PC-9 (cell line): ENCODE results near the gene NIPSNAP2. TPM values are rescaled to one million over a fixed set of nuclear protein-coding genes. Genes with fewer than 3 reads are reported as not detected.
"Not testable (repeated sequence)": the region's sequence is repeated elsewhere in the genome, so short reads cannot be mapped to it uniquely, and the experiment has no call there.

Source experiments
- BruUV-seq: library from RNA; stranded (reverse); fragments of 400-500 nt; replicated peaks from 2 replicates; lab custom pipeline; 2021; lab: Mats Ljungman, UMichigan
- CTCF ChIA-PET: fragments of 300-600 bp; sonication (Branson Sonifier 250); formaldehyde crosslinking; loops from one replicate; lab custom pipeline; 2022; ENCODE audit warnings: antibody characterized with exemption; lab: Charles Lee
- POLR2A ChIA-PET: fragments of 300-600 bp; sonication (Branson Sonifier 250); formaldehyde crosslinking; loops from one replicate; lab custom pipeline; 2022; ENCODE audit warnings: antibody characterized with exemption; ENCODE audit not compliant: unreplicated experiment; lab: Charles Lee
- DNase-seq, 2 experiments: peaks; one replicate each; pipeline versions ENCODE4 v3.0.0 to v3.0.0-alpha.2; 2015 to 2022; ENCODE audit warnings: mixed read lengths in 1 of 2
- H2AFZ ChIP-seq: fragments of 200-600 bp; sonication (generic); 2 replicates; pipeline ENCODE4 v1.8.1; 2017; ENCODE audit warnings: antibody characterized with exemption
- H3F3A ChIP-seq: fragments of 200-600 bp; sonication (generic); 2 replicates; pipeline ENCODE4 v1.8.1; 2017; ENCODE audit warnings: antibody characterized with exemption, mild to moderate bottlenecking, low read depth; ENCODE audit not compliant: insufficient read depth
- H3K27ac ChIP-seq: fragments of 200-600 bp; sonication (generic); 2 replicates; pipeline ENCODE4 v1.6.1; 2016; ENCODE audit warnings: mixed run types
- H3K27me3 ChIP-seq: fragments of 200-600 bp; sonication (generic); 2 replicates; pipeline ENCODE4 v1.6.1; 2016; ENCODE audit warnings: low read depth, mixed run types; ENCODE audit not compliant: insufficient read depth
- H3K36me3 ChIP-seq: fragments of 200-600 bp; sonication (generic); 2 replicates; pipeline ENCODE4 v1.6.1; 2016; ENCODE audit warnings: low read depth, mixed run types
- H3K4me1 ChIP-seq: fragments of 200-600 bp; sonication (generic); replicated peaks from 2 replicates; pipeline ENCODE4 v1.6.1; 2016; ENCODE audit warnings: mixed run types; ENCODE audit not compliant: insufficient read depth
- H3K4me2 ChIP-seq: fragments of 200-600 bp; sonication (generic); 2 replicates; pipeline ENCODE4 v1.6.1; 2017; ENCODE audit warnings: mixed run types
- H3K4me3 ChIP-seq: fragments of 200-600 bp; sonication (generic); 2 replicates; pipeline ENCODE4 v1.6.1; 2016; ENCODE audit warnings: mixed run types
- H3K79me2 ChIP-seq: fragments of 200-600 bp; sonication (generic); 2 replicates; pipeline ENCODE4 v1.6.1; 2017; ENCODE audit warnings: low read depth, mixed run types
- H3K9me2 ChIP-seq: fragments of 200-600 bp; sonication (generic); 2 replicates; pipeline ENCODE4 v1.8.1; 2017; ENCODE audit warnings: mild to moderate bottlenecking; ENCODE audit not compliant: insufficient read depth
- H3K9me3 ChIP-seq: fragments of 200-600 bp; sonication (generic); 2 replicates; pipeline ENCODE4 v1.8.1; 2016; ENCODE audit warnings: low read depth; ENCODE audit not compliant: insufficient read depth
- H4K20me1 ChIP-seq: fragments of 200-600 bp; sonication (generic); 2 replicates; pipeline ENCODE4 v1.8.1; 2017; ENCODE audit not compliant: insufficient read depth
- CTCF ChIP-seq: fragments of 200-600 bp; sonication (generic); conservative IDR thresholded peaks from 2 replicates; pipeline ENCODE4 v1.6.1; 2017; ENCODE audit warnings: mixed run types, antibody characterized with exemption, mild to moderate bottlenecking, moderate library complexity
- EZH2 ChIP-seq: fragments of 200-600 bp; sonication (generic); IDR thresholded peaks from 2 replicates; pipeline ENCODE4 v1.8.0; 2017; ENCODE audit warnings: antibody characterized with exemption, low read depth
- intact Hi-C: fragments of 100-400 bp; cut with micrococcal nuclease; formaldehyde crosslinking; loops from one replicate; pipeline ENCODE4 v1.10.0; 2022; ENCODE audit not compliant: unreplicated experiment
- total RNA-seq: library from RNA; stranded (reverse); gene quantifications from 2 replicates; pipeline ENCODE4 v1.2.3, GENCODE V29; 2021

NIPSNAP2 gene
- total RNA-seq, 1 experiment from 2014 or later, result 96.1 TPM

DNA sequence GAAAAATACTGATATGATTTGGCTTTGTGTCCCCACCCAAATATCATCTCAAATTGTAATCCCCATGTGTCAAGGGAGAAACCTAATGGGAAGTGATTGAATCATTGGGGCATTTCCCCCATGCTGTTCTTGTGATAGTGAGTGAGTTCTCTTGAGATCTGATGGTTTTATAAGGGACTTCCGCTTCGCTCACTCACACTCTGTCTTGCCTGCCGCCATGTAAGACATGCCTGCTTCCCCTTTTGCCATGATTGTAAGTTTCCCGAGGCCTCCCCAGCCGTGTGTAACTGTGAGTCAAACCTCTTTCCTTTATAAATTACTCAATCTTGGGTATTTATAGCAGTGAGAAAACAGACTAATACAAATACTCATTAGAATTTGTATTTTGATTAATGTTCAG, 17.8 kb upstream of the NIPSNAP2 start:
- no peak for TF ChIP-seq EZH2
- no peak for TF ChIP-seq CTCF
- H3K36me3 ChIP-seq, result no peaks in the 10 kb centered on the region
- ChIA-PET POLR2A (no interaction called here), CTCF (no interaction called here)
- H3K27ac ChIP-seq, result no peak overlapping the region
- no peak overlapping the region; the same call in 1 of the 2 replicates for H2AFZ ChIP-seq
- no peak for DNase-seq
- H3K9me2 ChIP-seq, result no peaks in the 10 kb centered on the region
- intact Hi-C loops, result no loop called here
- no peaks in the 10 kb centered on the region for H3K4me1 ChIP-seq
- H3K9me3 ChIP-seq, result peaks cover 38% of the 10 kb centered on the region
- peaks cover 65% of the 10 kb centered on the region for H3K27me3 ChIP-seq
- H3K4me2 ChIP-seq, result no peak overlapping the region
- peaks cover 11% of the 10 kb centered on the region; the same call in 1 of the 2 replicates for H3F3A ChIP-seq
- no peaks in the 10 kb centered on the region for H3K79me2 ChIP-seq
- no TSS peak for BruUV-seq
- H3K4me3 ChIP-seq, result no peak overlapping the region
- no peaks in the 10 kb centered on the region for H4K20me1 ChIP-seq

DNA sequence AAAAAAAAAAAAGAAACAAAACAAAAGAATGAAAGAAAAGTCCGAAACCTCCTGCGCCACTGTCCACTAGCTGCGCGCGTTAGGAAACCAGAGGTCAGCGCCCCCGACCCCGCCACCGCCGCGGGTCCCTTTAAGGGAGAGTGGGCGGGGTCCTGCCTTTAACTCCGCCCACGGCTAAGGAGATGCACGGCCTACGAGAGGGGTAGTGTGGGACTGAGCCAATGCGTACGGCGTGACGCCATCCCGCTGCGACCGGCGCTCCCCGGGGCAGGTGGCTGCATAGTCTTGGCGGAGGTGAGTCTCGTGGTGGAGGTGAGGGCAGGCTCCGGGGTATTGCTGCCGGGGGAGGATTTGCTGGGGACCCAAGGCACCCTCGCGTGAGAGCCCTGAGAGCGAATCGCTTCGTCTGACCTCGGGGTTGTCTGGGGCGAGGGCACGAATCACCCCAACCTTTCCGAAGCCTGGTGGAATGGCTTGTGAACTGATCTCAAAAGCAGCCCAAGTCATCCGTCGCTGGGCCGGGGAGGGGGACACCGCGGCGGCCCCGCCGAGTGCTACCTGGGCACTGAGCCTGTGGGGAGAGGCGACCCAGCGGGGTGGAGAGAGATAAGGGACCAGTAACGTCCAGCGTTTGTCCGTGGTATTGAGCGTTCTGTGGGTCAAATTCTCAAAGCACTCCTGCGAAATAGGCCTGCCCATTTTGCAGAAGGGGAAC, 12.6 kb upstream of the NIPSNAP2 start, which contains the start of gene MRPS17:
Gene MRPS17 (plus strand): TSS at position 241 of the 715 bp plus-strand sequence. CDS start 1,319 bp downstream, outside the sequence.
- Histone ChIP-seq H3K9me3 (peaks cover 12% of the 10 kb centered on the region), H2AFZ (peak within 1 kb of the TSS; percentile 91), H3K4me2 (peak within 1 kb of the TSS; percentile 64), H3K4me3 (peak within 1 kb of the TSS; percentile 71), H3K4me1 (peaks cover 7% of the 10 kb centered on the region), H3K27me3 (peaks cover 22% of the 10 kb centered on the region), H3K79me2 (peaks cover 25% of the 10 kb centered on the region), H3K9me2 (no peaks in the 10 kb centered on the region), H3K36me3 (peaks cover 22% of the 10 kb centered on the region), H3F3A (peaks cover 45% of the 10 kb centered on the region; the same call in 1 of the 2 replicates), H4K20me1 (no peaks in the 10 kb centered on the region), H3K27ac (peak within 1 kb of the TSS; percentile 52)
- peak; percentile 95 to 99 for DNase-seq
- ChIA-PET POLR2A (no interaction called here), CTCF (interaction anchor here (0.6 kb wide), 1 partner anchor 350 kb away, joined by 11 read pairs; no protein-coding TSS in a partner anchor)
- TF ChIP-seq CTCF (no peak), EZH2 (no peak)
- intact Hi-C loops, result loop anchor here (1.0 to 2.0 kb wide), 3 partner anchors 13 to 587 kb away; partner anchors contain the start of genes LANCL2, NIPSNAP2 and ZNF713
- TSS peak; percentile 51 for BruUV-seq

GRCh38 chr7:55952352-55952671, 12.1 kb upstream of the NIPSNAP2 start:
- Histone ChIP-seq H3K27me3 (peaks cover 16% of the 10 kb centered on the region; the same call in 1 of the 2 replicates), H3F3A (peaks cover 48% of the 10 kb centered on the region; the same call in 1 of the 2 replicates), H3K9me3 (peaks cover 10% of the 10 kb centered on the region), H3K4me3 (peak overlapping the region; percentile 71), H3K4me2 (peak overlapping the region; percentile 64), H2AFZ (peak overlapping the region; percentile 91), H3K79me2 (peaks cover 25% of the 10 kb centered on the region), H3K27ac (peak overlapping the region; percentile 52), H3K36me3 (peaks cover 22% of the 10 kb centered on the region)
- H4K20me1 ChIP-seq, CTCF ChIA-PET, intact Hi-C loops, BruUV-seq, H3K9me2 ChIP-seq, POLR2A ChIA-PET, H3K4me1 ChIP-seq, DNase-seq: not testable (repeated sequence)
